CD4-positive, alpha-beta memory T cell (primary cell): Measurements from ENCODE around the gene NHEJ1. TPM values are rescaled to one million over a fixed set of nuclear protein-coding genes. Genes with fewer than 3 reads are reported as not detected.

ENCODE experiments used
- CTCF ChIA-PET: fragments of 350-600 bp; sonication (Branson Sonifier 250); formaldehyde crosslinking; loops from one replicate; lab custom pipeline; 2021; ENCODE audit warnings: inconsistent platforms; ENCODE audit not compliant: partially characterized antibody; lab: Charles Lee
- POLR2A ChIA-PET: fragments of 350-600 bp; sonication (Branson Sonifier 250); formaldehyde crosslinking; loops from one replicate; lab custom pipeline; 2021; ENCODE audit not compliant: partially characterized antibody; lab: Charles Lee
- DNase-seq, 5 donors: peaks; one replicate each; pipeline versions ENCODE4 v3.0.0 to v3.0.0-alpha.2; 2020 to 2022; ENCODE audit warnings: mixed read lengths in 1 of 5
- H3K27ac ChIP-seq: one replicate; pipeline ENCODE4 v1.7.0; 2013; ENCODE audit warnings: low read depth, low read length
- H3K27me3 ChIP-seq: 2 replicates; pipeline ENCODE4 v1.7.0; 2013; ENCODE audit warnings: mild to moderate bottlenecking, low read length, moderate library complexity; ENCODE audit not compliant: insufficient read depth
- H3K36me3 ChIP-seq: 2 replicates; pipeline ENCODE4 v1.7.0; 2013; ENCODE audit warnings: mild to moderate bottlenecking, low read length, moderate library complexity; ENCODE audit not compliant: insufficient read depth
- H3K4me1 ChIP-seq: 2 replicates; pipeline ENCODE4 v1.7.0; 2013; ENCODE audit warnings: mild to moderate bottlenecking, low read length, moderate library complexity; ENCODE audit not compliant: insufficient read depth
- H3K4me3 ChIP-seq, 2 donors: one replicate each; pipeline ENCODE4 v1.7.0; 2013; ENCODE audit warnings: low read length in 2 of 2, mild to moderate bottlenecking in 1 of 2
- H3K9me3 ChIP-seq, 2 donors: one replicate each; pipeline ENCODE4 v1.7.0; 2013; ENCODE audit warnings: low read length in 2 of 2, control low read depth in 1 of 2; ENCODE audit not compliant: control insufficient read depth in 1 of 2
- H3K27ac Mint-ChIP-seq, 7 donors: one replicate each; pipeline ENCODE4 v1.8.0; 2020 to 2021; ENCODE audit warnings: mixed read lengths in 7 of 7, mild to moderate bottlenecking in 6 of 7, inconsistent platforms in 3 of 7, moderate library complexity in 3 of 7
- H3K27me3 Mint-ChIP-seq, 2 donors: one replicate each; pipeline ENCODE4 v1.8.0; 2020 to 2021; ENCODE audit warnings: mixed read lengths in 2 of 2
- H3K36me3 Mint-ChIP-seq, 2 donors: one replicate each; pipeline ENCODE4 v1.8.0; 2020 to 2021; ENCODE audit warnings: mixed read lengths in 2 of 2, inconsistent platforms in 1 of 2, mild to moderate bottlenecking in 1 of 2
- H3K4me1 Mint-ChIP-seq, 4 donors: one replicate each; pipeline ENCODE4 v1.8.0; 2020 to 2021; ENCODE audit warnings: mixed read lengths in 4 of 4, mild to moderate bottlenecking in 1 of 4
- H3K4me3 Mint-ChIP-seq, 8 donors: one replicate each; pipeline ENCODE4 v1.8.0; 2020 to 2021; ENCODE audit warnings: mixed read lengths in 8 of 8, mild to moderate bottlenecking in 7 of 8, moderate library complexity in 6 of 8, inconsistent platforms in 3 of 8
- H3K9me3 Mint-ChIP-seq, 8 donors: one replicate each; pipeline ENCODE4 v1.8.0; 2020 to 2021; ENCODE audit warnings: mixed read lengths in 8 of 8, mild to moderate bottlenecking in 5 of 8, inconsistent platforms in 3 of 8, moderate library complexity in 1 of 8
- intact Hi-C: fragments of 100-400 bp; cut with micrococcal nuclease; formaldehyde crosslinking; loops from one replicate; pipeline ENCODE4 v1.15.1; 2023
- polyA plus RNA-seq, 2 donors: library from polyadenylated mRNA; unstranded; fragments of 300-500 nt; fragmentation: Illumina TruSeq; gene quantifications; one replicate each; pipeline ENCODE4 v1.2.3, GENCODE V29; 2021
- total RNA-seq, 2 experiments: library from RNA; stranded (reverse); gene quantifications; one replicate each; pipeline ENCODE4 v1.2.3, GENCODE V29; 2021

NHEJ1 gene
- total and polyA plus RNA-seq, 4 experiments from 2014 or later, result 14.1 to 27.5 (median 20.5) TPM

DNA sequence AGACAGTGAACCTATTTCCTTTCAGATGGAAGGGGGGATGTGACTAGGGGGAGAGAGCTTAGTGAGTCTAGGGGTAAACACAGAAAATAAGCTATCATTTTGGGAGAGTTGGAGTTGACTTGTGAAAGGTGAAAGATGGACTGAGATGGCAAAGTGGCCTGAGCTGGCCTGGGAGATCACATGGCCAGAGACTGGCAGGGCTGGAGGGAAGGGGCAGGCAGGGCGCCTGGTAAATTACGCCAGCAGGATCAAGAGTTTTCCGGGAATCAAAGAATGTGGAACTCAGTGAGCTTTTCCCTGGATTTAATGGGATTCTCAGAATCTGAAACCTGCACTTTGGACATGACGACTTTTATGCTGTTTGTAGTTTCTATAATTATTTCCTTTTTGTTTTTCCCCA, 118.5 kb downstream of the NHEJ1 start:
- ChIA-PET CTCF (interaction anchor here (1.3 to 2.5 kb wide), 4 partner anchors 13 to 47 kb away, joined by 3 to 12 read pairs (median 7); no protein-coding TSS in a partner anchor), POLR2A (no interaction called here)
- no peak for DNase-seq
- no peak overlapping the region for H3K27ac ChIP-seq
- H3K4me1 ChIP-seq, result peaks cover 9% of the 10 kb centered on the region
- H3K4me3 Mint-ChIP-seq, result no peak overlapping the region
- no peak overlapping the region for H3K4me3 ChIP-seq
- H3K36me3 Mint-ChIP-seq, result no peaks in the 10 kb centered on the region
- no peak overlapping the region for H3K27ac Mint-ChIP-seq
- no peaks in the 10 kb centered on the region for H3K9me3 ChIP-seq
- peaks cover 50 to 57% of the 10 kb centered on the region in 2 donors for H3K27me3 Mint-ChIP-seq
- peaks cover 6 to 14% (median 8%) of the 10 kb centered on the region in 4 donors for H3K4me1 Mint-ChIP-seq
- H3K9me3 Mint-ChIP-seq, result peaks cover 0 to 2% (median 0%) of the 10 kb centered on the region in 8 donors
- H3K36me3 ChIP-seq, result no peaks in the 10 kb centered on the region
- intact Hi-C loops, result no loop called here
- peaks cover 15% of the 10 kb centered on the region for H3K27me3 ChIP-seq

DNA sequence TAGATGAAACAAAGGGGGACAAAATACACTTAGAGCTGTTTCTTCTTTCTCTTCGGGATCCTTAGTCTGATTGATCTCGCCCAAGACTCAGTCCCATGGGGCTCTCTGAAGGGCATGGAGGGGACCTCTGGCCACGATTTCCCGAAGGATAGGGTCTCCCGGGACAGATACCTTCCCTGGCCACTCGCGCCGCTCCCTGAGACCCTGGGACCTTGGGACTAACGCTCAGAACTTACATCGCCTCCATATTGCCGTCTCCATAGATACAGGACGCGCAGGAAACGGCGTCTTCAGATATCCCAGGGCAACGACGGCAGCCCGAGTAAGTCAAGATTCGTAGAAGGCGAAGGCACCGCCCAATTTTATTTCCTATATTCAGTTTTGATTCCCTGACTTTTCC, 119.4 kb downstream of the NHEJ1 start, which contains the start of gene CFAP65:
Gene CFAP65 (minus strand): TSS at position 265 of the 400 bp plus-strand sequence. CDS start 2,468 bp downstream, outside the sequence.
- H3K9me3 ChIP-seq, result no peaks in the 10 kb centered on the region
- POLR2A ChIA-PET, result no interaction called here
- H3K27ac Mint-ChIP-seq, result no peak within 1 kb of the TSS
- H3K4me1 ChIP-seq, result peaks cover 9% of the 10 kb centered on the region
- no peaks in the 10 kb centered on the region for H3K36me3 ChIP-seq
- no peaks in the 10 kb centered on the region for H3K36me3 Mint-ChIP-seq
- CTCF ChIA-PET, result interaction anchor here (0.7 to 2.5 kb wide), 5 partner anchors 11 to 254 kb away, joined by 3 to 12 read pairs (median 3); no protein-coding TSS in a partner anchor
- H3K4me1 Mint-ChIP-seq, result peaks cover 6 to 14% (median 8%) of the 10 kb centered on the region in 4 donors
- H3K9me3 Mint-ChIP-seq, result peaks cover 0 to 2% (median 0%) of the 10 kb centered on the region in 8 donors
- DNase-seq, result peak in 3 of 5 donors; percentile 25 to 36 (median 29)
- H3K27me3 ChIP-seq, result peaks cover 15% of the 10 kb centered on the region
- no peak within 1 kb of the TSS for H3K27ac ChIP-seq
- peaks cover 49 to 56% of the 10 kb centered on the region in 2 donors for H3K27me3 Mint-ChIP-seq
- H3K4me3 ChIP-seq, result no peak within 1 kb of the TSS
- intact Hi-C loops, result no loop called here
- peak within 1 kb of the TSS; percentile 14 to 80 (median 71) for H3K4me3 Mint-ChIP-seq

DNA sequence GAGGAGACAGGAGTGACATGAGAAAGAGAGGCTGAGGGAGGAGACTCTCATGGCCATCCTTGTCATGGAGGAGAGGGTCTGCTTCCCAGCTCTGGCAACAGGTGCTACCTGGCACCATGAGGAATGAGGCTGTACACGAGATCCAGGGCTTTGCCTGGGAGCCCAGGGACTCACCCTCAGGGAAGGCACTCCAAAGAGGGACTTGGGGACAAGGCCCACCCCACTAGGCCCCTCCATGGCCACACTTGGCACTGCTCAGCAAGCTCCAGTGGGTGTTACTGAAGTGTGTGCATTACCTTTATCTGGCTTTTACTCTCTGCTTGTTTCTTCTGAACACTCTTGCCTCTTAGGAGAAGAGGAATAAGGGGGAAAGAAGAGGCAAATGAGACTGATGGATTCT, 122.0 kb downstream of the NHEJ1 start:
- DNase-seq, result no peak

DNA sequence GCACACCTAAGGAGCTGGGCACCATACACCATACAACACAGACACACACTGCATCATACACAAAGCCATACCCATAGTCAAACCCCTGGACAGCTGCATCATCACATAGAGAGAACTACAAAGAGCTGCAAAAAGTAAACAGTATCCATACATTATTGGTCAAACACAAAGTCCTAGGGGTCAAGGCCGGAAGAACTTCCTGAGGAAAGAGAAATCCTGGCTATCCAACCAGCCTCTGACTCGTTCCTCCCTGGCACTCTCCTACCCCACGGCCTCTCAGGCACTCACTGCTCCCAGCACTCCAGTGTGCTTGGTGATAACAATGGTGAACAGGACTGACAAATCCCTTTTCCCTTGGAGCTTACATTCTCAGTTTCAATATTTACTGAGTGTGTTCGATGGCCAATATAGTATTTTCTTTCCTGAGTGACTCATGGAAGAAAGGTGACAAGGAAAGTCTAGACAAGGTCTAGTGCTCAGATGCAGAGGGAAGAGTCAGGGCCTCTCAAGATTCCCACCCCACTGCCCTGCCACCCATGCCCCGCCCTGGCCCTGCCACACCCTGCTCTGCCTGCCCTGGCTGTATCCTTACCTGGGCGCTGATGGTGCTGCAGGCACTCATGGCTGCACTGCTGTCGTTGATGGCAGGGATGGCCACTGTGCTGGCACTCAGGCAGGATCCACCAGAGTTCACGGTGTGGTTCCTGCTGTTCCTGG, 122.7 kb downstream of the NHEJ1 start:
- DNase-seq, result no peak
- H3K4me1 Mint-ChIP-seq, result peaks cover 6 to 14% (median 8%) of the 10 kb centered on the region in 4 donors
- no peaks in the 10 kb centered on the region for H3K36me3 ChIP-seq
- no peak overlapping the region for H3K27ac ChIP-seq
- CTCF ChIA-PET, result interaction anchor here (1.1 to 2.9 kb wide), 2 partner anchors 8 to 18 kb away, joined by 3 to 13 read pairs; no protein-coding TSS in a partner anchor
- no peak overlapping the region for H3K4me3 Mint-ChIP-seq
- peaks cover 9% of the 10 kb centered on the region for H3K4me1 ChIP-seq
- H3K36me3 Mint-ChIP-seq, result no peaks in the 10 kb centered on the region
- peaks cover 46 to 56% of the 10 kb centered on the region in 2 donors for H3K27me3 Mint-ChIP-seq
- H3K27me3 ChIP-seq, result peaks cover 15% of the 10 kb centered on the region
- H3K9me3 ChIP-seq, result no peaks in the 10 kb centered on the region
- H3K9me3 Mint-ChIP-seq, result peaks cover 0 to 2% (median 0%) of the 10 kb centered on the region in 8 donors
- no peak overlapping the region for H3K4me3 ChIP-seq
- POLR2A ChIA-PET, result no interaction called here
- no peak overlapping the region for H3K27ac Mint-ChIP-seq
- intact Hi-C loops, result no loop called here

More for the DNA sequence above, 122.0 kb downstream of the NHEJ1 start:
- Histone ChIP-seq H3K36me3 (no peaks in the 10 kb centered on the region), H3K27me3 (peaks cover 15% of the 10 kb centered on the region), H3K9me3 (no peaks in the 10 kb centered on the region), H3K4me1 (peaks cover 9% of the 10 kb centered on the region), H3K4me3 (no peak overlapping the region), H3K27ac (no peak overlapping the region)
- intact Hi-C loops, result no loop called here
- POLR2A ChIA-PET, result no interaction called here
- H3K9me3 Mint-ChIP-seq, result peaks cover 0 to 2% (median 0%) of the 10 kb centered on the region in 8 donors
- H3K4me1 Mint-ChIP-seq, result peaks cover 6 to 14% (median 8%) of the 10 kb centered on the region in 4 donors
- H3K27me3 Mint-ChIP-seq, result peaks cover 44 to 57% of the 10 kb centered on the region in 2 donors
- H3K27ac Mint-ChIP-seq, result no peak overlapping the region
- H3K4me3 Mint-ChIP-seq, result no peak overlapping the region
- CTCF ChIA-PET, result interaction anchor here (1.1 to 2.9 kb wide), 2 partner anchors 9 to 18 kb away, joined by 3 to 13 read pairs; no protein-coding TSS in a partner anchor
- H3K36me3 Mint-ChIP-seq, result no peaks in the 10 kb centered on the region

DNA sequence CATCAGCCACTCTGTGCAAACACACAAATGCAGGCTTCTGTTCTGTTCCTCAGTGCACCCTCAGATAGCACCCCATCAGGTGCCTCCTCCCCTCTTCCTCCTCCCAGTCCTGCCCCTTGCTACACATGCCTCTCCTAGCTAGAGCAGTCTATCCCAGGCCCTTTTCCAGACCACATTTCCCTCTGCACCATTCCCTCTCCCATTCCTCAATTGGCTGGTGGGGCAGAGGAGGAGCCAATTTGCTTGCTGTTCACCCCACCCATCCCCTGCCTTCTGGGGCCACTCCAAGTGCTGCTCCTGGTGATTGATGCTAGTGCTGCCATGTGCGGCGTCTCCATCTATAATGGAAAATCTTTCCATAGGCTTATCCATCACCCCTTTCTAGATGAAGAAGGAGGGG, 124.7 kb downstream of the NHEJ1 start:
- no peak for DNase-seq
- Mint-ChIP-seq H3K36me3 (no peaks in the 10 kb centered on the region), H3K9me3 (no peaks in the 10 kb centered on the region), H3K4me1 (peaks cover 0 to 2% (median under 1%) of the 10 kb centered on the region in 4 donors), H3K27ac (no peak overlapping the region), H3K27me3 (peaks cover 37 to 42% of the 10 kb centered on the region in 2 donors), H3K4me3 (no peak overlapping the region)
- H3K4me1 ChIP-seq, result peaks cover 2% of the 10 kb centered on the region
- no peaks in the 10 kb centered on the region for H3K9me3 ChIP-seq
- ChIA-PET CTCF (interaction anchor here (0.7 to 1.1 kb wide), 2 partner anchors 9 to 12 kb away, joined by 3 read pairs; no protein-coding TSS in a partner anchor), POLR2A (no interaction called here)
- H3K27ac ChIP-seq, result no peak overlapping the region
- no peaks in the 10 kb centered on the region for H3K36me3 ChIP-seq
- intact Hi-C loops, result no loop called here
- no peak overlapping the region for H3K4me3 ChIP-seq
- H3K27me3 ChIP-seq, result peaks cover 6% of the 10 kb centered on the region

DNA sequence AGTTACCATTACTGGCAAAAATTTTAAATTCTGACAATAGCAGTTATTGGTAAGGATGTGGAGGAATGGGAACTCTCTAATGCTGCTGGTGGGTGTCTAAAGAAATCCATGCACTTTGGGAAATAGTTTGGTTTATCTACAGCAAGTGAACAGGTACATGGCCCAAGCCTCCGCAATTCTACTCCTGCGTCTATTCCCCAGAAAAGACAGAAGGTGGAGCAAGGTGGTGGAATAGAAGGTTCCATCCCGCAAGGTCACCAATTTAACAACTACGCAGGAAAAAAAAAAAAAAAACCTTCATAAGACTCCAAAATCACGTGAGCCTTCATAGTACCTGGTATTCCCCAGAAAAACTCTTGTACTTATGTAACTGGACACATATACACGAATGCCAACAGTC, 125.8 kb downstream of the NHEJ1 start:
- Histone ChIP-seq H3K4me3 (no peak overlapping the region), H3K4me1 (no peaks in the 10 kb centered on the region), H3K36me3 (no peaks in the 10 kb centered on the region), H3K27ac (no peak overlapping the region), H3K27me3 (no peaks in the 10 kb centered on the region), H3K9me3 (no peaks in the 10 kb centered on the region)
- peaks cover 39 to 40% of the 10 kb centered on the region in 2 donors for H3K27me3 Mint-ChIP-seq
- POLR2A ChIA-PET, result no interaction called here
- no peak overlapping the region for H3K27ac Mint-ChIP-seq
- no peak for DNase-seq
- H3K4me3 Mint-ChIP-seq, result no peak overlapping the region
- peaks cover 0 to 1% (median 0%) of the 10 kb centered on the region in 4 donors for H3K4me1 Mint-ChIP-seq
- H3K9me3 Mint-ChIP-seq, result no peaks in the 10 kb centered on the region
- intact Hi-C loops, result no loop called here
- CTCF ChIA-PET, result no interaction called here
- no peaks in the 10 kb centered on the region for H3K36me3 Mint-ChIP-seq

DNA sequence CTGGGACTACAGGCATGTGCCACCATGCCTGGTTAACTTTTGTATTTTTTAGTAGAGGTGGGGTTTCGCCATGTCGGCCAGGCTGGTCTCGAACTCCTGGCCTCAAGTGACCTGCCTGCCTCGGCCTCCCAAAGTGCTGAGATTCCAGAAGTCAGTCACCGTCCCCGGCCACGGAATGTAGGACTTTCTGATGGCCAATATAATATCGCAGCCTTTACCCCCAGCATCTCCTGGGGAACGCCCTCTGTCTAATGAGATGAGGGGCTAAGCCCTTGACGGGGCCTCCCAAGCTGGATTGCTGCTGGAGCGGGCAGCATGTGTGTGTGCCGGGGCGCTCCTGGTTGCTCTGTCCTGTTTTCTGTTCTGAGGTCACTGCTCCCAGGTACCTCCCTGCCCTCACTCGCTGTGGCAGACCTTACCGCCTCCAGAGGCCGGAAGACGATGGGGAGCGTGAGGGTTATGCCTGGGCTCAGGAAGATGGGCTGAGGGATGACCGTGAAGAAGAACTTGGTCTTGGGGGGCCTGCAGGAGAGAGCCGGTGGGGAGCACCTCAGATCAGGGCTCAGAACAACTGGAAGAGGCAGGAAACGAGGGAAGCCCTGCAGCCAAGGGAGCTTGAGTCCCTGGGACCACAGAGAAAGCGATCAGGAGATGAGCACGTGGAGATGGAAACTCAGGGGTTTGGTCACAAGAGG, 128.4 kb downstream of the NHEJ1 start:
- H3K27ac Mint-ChIP-seq, result no peak overlapping the region
- no peaks in the 10 kb centered on the region for H3K9me3 ChIP-seq
- H3K27ac ChIP-seq, result no peak overlapping the region
- no peak overlapping the region for H3K4me3 Mint-ChIP-seq
- peaks cover 0 to 1% (median 0%) of the 10 kb centered on the region in 4 donors for H3K4me1 Mint-ChIP-seq
- ChIA-PET CTCF (interaction anchor here (0.6 to 3.4 kb wide), 3 partner anchors 21 to 123 kb away, joined by 3 to 62 read pairs (median 5); no protein-coding TSS in a partner anchor), POLR2A (no interaction called here)
- H3K36me3 ChIP-seq, result no peaks in the 10 kb centered on the region
- DNase-seq, result no peak
- peaks cover 27 to 33% of the 10 kb centered on the region in 2 donors for H3K27me3 Mint-ChIP-seq
- no peaks in the 10 kb centered on the region for H3K27me3 ChIP-seq
- no peaks in the 10 kb centered on the region for H3K9me3 Mint-ChIP-seq
- no peak overlapping the region for H3K4me3 ChIP-seq
- no peaks in the 10 kb centered on the region for H3K36me3 Mint-ChIP-seq
- H3K4me1 ChIP-seq, result no peaks in the 10 kb centered on the region
- intact Hi-C loops, result no loop called here
